Right lobe of liver (tissue), 4 donors: ENCODE results near the gene NCOA3.

Source experiments
- CTCF ChIP-seq, 4 donors: fragments of 200-600 bp in 3 of 4; fragments of 450-650 bp in 1 of 4; IDR thresholded peaks; one replicate each; pipeline versions ENCODE4 v1.5.1 to v1.8.0; 2016 to 2022; ENCODE audit warnings: antibody characterized with exemption in 4 of 4, mild to moderate bottlenecking in 2 of 4
- POLR2A ChIP-seq: fragments of 450-650 bp; IDR thresholded peaks from one replicate; pipeline ENCODE4 v1.6.1; 2017; ENCODE audit warnings: antibody characterized with exemption, mild to moderate bottlenecking
- donor health status: DM: no; HTN: no; CAD: no.
- donor health status: DM: no; HTN: no; CAD: no.
- donor health status: DM: no; HTN: yes; CAD: no.

GRCh38 chr20:47706345-47706744 is 204.7 kb downstream of the NCOA3 start:
- no peak for TF ChIP-seq POLR2A
- no peak for TF ChIP-seq CTCF (IDR thresholded peaks at IDR 0.05)
